OCI-LY7 (cell line): ENCODE measurements around the gene PCNX1.

Experiments
- CTCF ChIP-seq: fragments of 200-600 bp; sonication (generic); conservative IDR thresholded peaks from 2 replicates; pipeline ENCODE4 v1.5.1; 2014; ENCODE audit warnings: mild to moderate bottlenecking, antibody characterized with exemption, low read length, moderate library complexity, mixed read lengths
- EZH2phosphoT487 ChIP-seq: fragments of 200-600 bp; sonication (generic); IDR thresholded peaks from 2 replicates; pipeline ENCODE4 v1.6.1; 2018; ENCODE audit warnings: low read depth, borderline replicate concordance, mild to moderate bottlenecking, mixed run types, antibody characterized with exemption, low read length, moderate library complexity, mixed read lengths

- no peak for TF ChIP-seq CTCF
- TF ChIP-seq EZH2phosphoT487, result no peak
These were observed 12.5 kb downstream of the PCNX1 start for GRCh38 chr14:70919774-70920173.
